HCT116 (cell line): Measurements from ENCODE around the gene CENPV. TPM values are rescaled to one million over a fixed set of nuclear protein-coding genes. Genes with fewer than 3 reads are reported as not detected.
A peak's percentile ranks its signal among the peaks of the same experiment; 100 is the strongest.

ENCODE experiments used
- ATAC-seq: fragments of 200-7000 bp; cut with Tn5 transposase; 2 replicates; pipeline ENCODE4 v1.9.1; 2020; ENCODE audit warnings: mild to moderate bottlenecking, moderate library complexity
- BruUV-seq: library from RNA; stranded (reverse); fragments of 400-500 nt; replicated peaks from 2 replicates; lab custom pipeline; 2021; lab: Mats Ljungman, UMichigan
- CTCF ChIA-PET: fragments of 300-600 bp; sonication (Branson Sonifier 250); formaldehyde crosslinking; loops from one replicate; lab custom pipeline; 2021; ENCODE audit warnings: antibody characterized with exemption; lab: Charles Lee
- POLR2A ChIA-PET: fragments of 300-600, 350-600 bp; sonication (Branson Sonifier 250); formaldehyde crosslinking; loops from one replicate; lab custom pipeline; 2021; ENCODE audit warnings: antibody characterized with exemption; lab: Charles Lee
- RAD21 ChIA-PET, 2 experiments: fragments of 300-600 bp; sonication (Branson Sonifier 250); formaldehyde crosslinking; loops; one replicate each; lab custom pipeline; 2023; ENCODE audit warnings: low total read pairs in 2 of 2; ENCODE audit not compliant: uncharacterized antibody in 2 of 2, unreplicated experiment in 2 of 2, low non-redundant PET in 1 of 2; lab: Charles Lee
- DNase-seq: peaks from one replicate; pipeline ENCODE4 v3.0.0-alpha.2; 2010; ENCODE audit warnings: low read depth, low spot score
- H2AFZ ChIP-seq: fragments of 200-600 bp; shearing (Covaris generic), sonication (generic); 2 replicates; pipeline ENCODE4 v1.6.1; 2017; ENCODE audit warnings: low read depth, mixed run types, mixed read lengths, antibody characterized with exemption, low read length; ENCODE audit not compliant: poor library complexity, severe bottlenecking
- H3K27ac ChIP-seq: 2 replicates; pipeline ENCODE4 v1.5.1; 2012; ENCODE audit warnings: low read depth, low read length
- H3K27me3 ChIP-seq: fragments of 200-600 bp; sonication (generic); 2 replicates; pipeline ENCODE4 v1.6.1; 2016; ENCODE audit warnings: mixed run types, low read length, mixed read lengths; ENCODE audit not compliant: insufficient read depth
- H3K36me3 ChIP-seq, 2 experiments: fragments of 200-500 bp in 1 of 2; fragments of 200-600 bp in 1 of 2; sonication (Bioruptor generic) in 1 of 2; sonication (generic) in 1 of 2; 2 replicates each; pipeline versions ENCODE4 v1.5.1 to v1.6.1; 2014 to 2016; ENCODE audit warnings: low read length in 2 of 2, inconsistent platforms in 1 of 2, mixed read lengths in 1 of 2, mixed run types in 1 of 2; ENCODE audit not compliant: insufficient read depth in 2 of 2, control insufficient read depth in 1 of 2
- H3K4me1 ChIP-seq, 2 experiments: fragments of 200-600 bp in 1 of 2; sonication (generic) in 1 of 2; 2 replicates each; pipeline versions ENCODE4 v1.5.1 to v1.6.1; 2012 to 2017; ENCODE audit warnings: low read length in 2 of 2, inconsistent platforms in 1 of 2, mild to moderate bottlenecking in 1 of 2, mixed read lengths in 1 of 2, mixed run types in 1 of 2, moderate library complexity in 1 of 2; ENCODE audit not compliant: insufficient read depth in 2 of 2, control insufficient read depth in 1 of 2
- H3K4me2 ChIP-seq: fragments of 200-600 bp; sonication (generic); 2 replicates; pipeline ENCODE4 v1.6.1; 2017; ENCODE audit warnings: mixed run types, low read length, mixed read lengths
- H3K4me3 ChIP-seq, 2 experiments: fragments of 200-600 bp in 1 of 2; sonication (generic) in 1 of 2; replicated peaks in 1 of 2; 2 replicates each; pipeline ENCODE4 v1.5.1; 2011 to 2016; ENCODE audit warnings: low read length in 2 of 2, control low read depth in 1 of 2, low read depth in 1 of 2, mild to moderate bottlenecking in 1 of 2, mixed read lengths in 1 of 2, mixed run types in 1 of 2
- H3K79me2 ChIP-seq: fragments of 200-600 bp; sonication (generic); 2 replicates; pipeline ENCODE4 v1.6.1; 2017; ENCODE audit warnings: mild to moderate bottlenecking, mixed run types, low read length, moderate library complexity, mixed read lengths; ENCODE audit not compliant: insufficient read depth
- H3K9ac ChIP-seq: fragments of 200-600 bp; sonication (generic); 2 replicates; pipeline ENCODE4 v1.6.1; 2016; ENCODE audit warnings: low read length, mixed read lengths
- H3K9me2 ChIP-seq: fragments of 200-600 bp; sonication (generic), shearing (Covaris generic); 2 replicates; pipeline ENCODE4 v1.6.1; 2017; ENCODE audit warnings: mixed run types, mild to moderate bottlenecking, moderate library complexity; ENCODE audit not compliant: insufficient read depth
- H3K9me3 ChIP-seq, 2 experiments: fragments of 200-500 bp in 1 of 2; fragments of 200-600 bp in 1 of 2; sonication (Bioruptor generic) in 1 of 2; sonication (generic) in 1 of 2; 2 replicates each; pipeline ENCODE4 v1.6.1; 2014 to 2017; ENCODE audit warnings: low read length in 2 of 2, mixed read lengths in 2 of 2, inconsistent platforms in 1 of 2, low read depth in 1 of 2, mild to moderate bottlenecking in 1 of 2, mixed run types in 1 of 2, moderate library complexity in 1 of 2; ENCODE audit not compliant: control insufficient read depth in 1 of 2, insufficient read depth in 1 of 2
- H4K20me1 ChIP-seq: fragments of 200-600 bp; sonication (generic), shearing (Covaris generic); 2 replicates; pipeline ENCODE4 v1.6.1; 2017; ENCODE audit warnings: mixed run types, mild to moderate bottlenecking, moderate library complexity; ENCODE audit not compliant: insufficient read depth
- CBX3 ChIP-seq: IDR thresholded peaks from 2 replicates; pipeline ENCODE4 v1.6.1; 2012; ENCODE audit warnings: low read depth
- FOSL1 ChIP-seq: IDR thresholded peaks from 2 replicates; pipeline ENCODE4 v1.6.1; 2012; ENCODE audit warnings: low read depth
- SP1 ChIP-seq: IDR thresholded peaks from 2 replicates; pipeline ENCODE4 v1.6.1; 2012; ENCODE audit warnings: low read depth
- TCF7L2 ChIP-seq: IDR thresholded peaks from 2 replicates; pipeline ENCODE4 v1.7.0; 2011; ENCODE audit warnings: borderline replicate concordance, inconsistent platforms; ENCODE audit not compliant: insufficient read depth, insufficient read length; ENCODE audit errors: extremely low read depth
- YY1 ChIP-seq: IDR thresholded peaks from 2 replicates; pipeline ENCODE4 v1.6.1; 2011; ENCODE audit warnings: low read length, low read depth, moderate library complexity, mild to moderate bottlenecking; ENCODE audit not compliant: insufficient replicate concordance; ENCODE audit errors: extremely low read depth
- intact Hi-C: fragments of 100-400 bp; cut with micrococcal nuclease; formaldehyde crosslinking; loops from 2 replicates; pipeline ENCODE4 v1.10.0; 2022
- total RNA-seq: library from RNA; stranded (reverse); gene quantifications from one replicate; pipeline ENCODE4 v1.2.1, GENCODE V29; 2021; ENCODE audit not compliant: unreplicated experiment
- TF ChIP-seq, protein P1 (sequence below): IDR thresholded peaks from 2 replicates; pipeline ENCODE4 v1.6.1; 2012

Gene CENPV
- total RNA-seq, 1 experiment from 2014 or later = 84.7 TPM

GRCh38 chr17:16379654-16380053, 26.4 kb upstream of the CENPV start:
- H3K9me2 ChIP-seq = no peaks in the 10 kb centered on the region
- H3K36me3 ChIP-seq = peaks cover 10 to 18% of the 10 kb centered on the region in 2 experiments; a peak in 2 of 4 replicates
- ATAC-seq = no peak
- intact Hi-C loops = loop anchor here (5.0 kb wide), 1 partner anchor 422 kb away; no protein-coding TSS in a partner anchor
- no peak overlapping the region for H3K27ac ChIP-seq
- ChIA-PET POLR2A (interaction anchor here (1.4 kb wide), 1 partner anchor 16 kb away, joined by 11 read pairs; no protein-coding TSS in a partner anchor), RAD21 (no interaction called here), CTCF (interaction anchor here (2.6 kb wide), 1 partner anchor 16 kb away, joined by 15 read pairs; no protein-coding TSS in a partner anchor)
- H3K27me3 ChIP-seq = no peaks in the 10 kb centered on the region
- peaks cover 9% of the 10 kb centered on the region; the same call in 1 of the 2 replicates for H4K20me1 ChIP-seq
- no peak overlapping the region for H3K4me2 ChIP-seq
- DNase-seq = no peak
- H2AFZ ChIP-seq = no peak overlapping the region
- no peaks in the 10 kb centered on the region for H3K9me3 ChIP-seq
- no TSS peak for BruUV-seq
- peaks cover 27% of the 10 kb centered on the region for H3K79me2 ChIP-seq
- TF ChIP-seq SP1 (no peak), CBX3 (no peak), YY1 (no peak)
- no peak overlapping the region for H3K9ac ChIP-seq
- no peak overlapping the region for H3K4me3 ChIP-seq
- H3K4me1 ChIP-seq = peaks cover 4 to 26% of the 10 kb centered on the region in 2 experiments; a peak in 3 of 4 replicates

DNA sequence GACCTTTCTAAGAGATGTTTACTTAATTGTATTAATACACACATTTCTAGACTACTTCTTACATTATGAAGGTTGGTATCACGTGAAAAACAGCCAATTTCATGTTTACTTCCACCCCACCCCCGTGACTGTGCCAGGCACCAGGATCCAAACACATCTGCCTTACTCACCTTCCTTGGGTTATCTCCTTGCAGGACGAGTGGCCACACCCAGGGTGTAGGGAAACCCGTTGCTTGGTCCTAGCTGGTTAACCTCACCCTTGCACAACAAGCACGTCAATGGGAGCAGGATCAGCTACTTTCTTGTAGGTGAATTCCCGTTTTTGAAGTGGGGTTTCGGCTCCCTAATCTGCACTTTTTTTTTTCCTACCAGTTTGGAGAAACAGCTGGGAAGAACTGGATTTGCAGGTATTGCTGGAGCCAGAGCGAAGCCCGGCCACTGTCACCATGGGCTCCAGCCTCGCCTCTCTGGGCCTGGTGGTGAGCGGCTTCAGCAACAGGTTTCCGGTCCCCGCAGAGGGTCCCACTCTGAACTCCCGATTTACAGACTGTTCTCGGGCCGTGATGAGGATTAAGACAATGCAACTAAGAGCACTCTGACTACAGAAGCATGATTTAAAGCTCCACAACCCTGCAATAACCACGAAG, 25.5 kb upstream of the CENPV start:
- no peak overlapping the region for H3K4me3 ChIP-seq
- H3K9me3 ChIP-seq = no peaks in the 10 kb centered on the region
- H3K4me2 ChIP-seq = no peak overlapping the region; the same call in 1 of the 2 replicates
- H3K9me2 ChIP-seq = no peaks in the 10 kb centered on the region
- no peak for TF ChIP-seq CBX3
- no peak for TF ChIP-seq TCF7L2
- TF ChIP-seq, protein P1, sequence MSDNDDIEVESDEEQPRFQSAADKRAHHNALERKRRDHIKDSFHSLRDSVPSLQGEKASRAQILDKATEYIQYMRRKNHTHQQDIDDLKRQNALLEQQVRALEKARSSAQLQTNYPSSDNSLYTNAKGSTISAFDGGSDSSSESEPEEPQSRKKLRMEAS = no peak
- 0 out of 2 replicates have a peak, but pooled peaks have one; percentile 1 for TF ChIP-seq FOSL1
- H3K27me3 ChIP-seq = no peaks in the 10 kb centered on the region
- H3K27ac ChIP-seq = no peak overlapping the region
- peaks cover 3 to 24% of the 10 kb centered on the region in 2 experiments; a peak in 3 of 4 replicates for H3K4me1 ChIP-seq
- H3K36me3 ChIP-seq = peaks cover 10 to 18% of the 10 kb centered on the region in 2 experiments; a peak in 2 of 4 replicates
- H2AFZ ChIP-seq = peak overlapping the region; percentile 49
- intact Hi-C loops = no loop called here
- H3K79me2 ChIP-seq = peaks cover 27% of the 10 kb centered on the region
- no peak overlapping the region for H3K9ac ChIP-seq
- DNase-seq (no peak), ATAC-seq (no peak)
- ChIA-PET POLR2A (no interaction called here), CTCF (interaction anchor here (2.6 kb wide), 1 partner anchor 15 kb away, joined by 15 read pairs; no protein-coding TSS in a partner anchor), RAD21 (no interaction called here)
- BruUV-seq = no TSS peak
- peaks cover 9% of the 10 kb centered on the region; the same call in 1 of the 2 replicates for H4K20me1 ChIP-seq
